Right renal cortex interstitium (tissue), 3 donors: ENCODE results near the gene DUS3L. TPM values are rescaled to one million over a fixed set of nuclear protein-coding genes. Genes with fewer than 3 reads are reported as not detected.
A peak's percentile ranks its signal among the peaks of the same experiment; 100 is the strongest.

Experiments used
- DNase-seq, 3 donors: peaks; one replicate each; pipeline ENCODE4 v3.0.0-alpha.2; 2013; ENCODE audit warnings: low read depth in 3 of 3, low spot score in 2 of 3
- polyA plus RNA-seq, 3 donors: library from polyadenylated mRNA; unstranded; fragments of 120-200 nt; gene quantifications; one replicate each; pipeline ENCODE4 v1.2.1, GENCODE V29; 2013; ENCODE audit not compliant: insufficient read length in 3 of 3

Gene DUS3L, protein sequence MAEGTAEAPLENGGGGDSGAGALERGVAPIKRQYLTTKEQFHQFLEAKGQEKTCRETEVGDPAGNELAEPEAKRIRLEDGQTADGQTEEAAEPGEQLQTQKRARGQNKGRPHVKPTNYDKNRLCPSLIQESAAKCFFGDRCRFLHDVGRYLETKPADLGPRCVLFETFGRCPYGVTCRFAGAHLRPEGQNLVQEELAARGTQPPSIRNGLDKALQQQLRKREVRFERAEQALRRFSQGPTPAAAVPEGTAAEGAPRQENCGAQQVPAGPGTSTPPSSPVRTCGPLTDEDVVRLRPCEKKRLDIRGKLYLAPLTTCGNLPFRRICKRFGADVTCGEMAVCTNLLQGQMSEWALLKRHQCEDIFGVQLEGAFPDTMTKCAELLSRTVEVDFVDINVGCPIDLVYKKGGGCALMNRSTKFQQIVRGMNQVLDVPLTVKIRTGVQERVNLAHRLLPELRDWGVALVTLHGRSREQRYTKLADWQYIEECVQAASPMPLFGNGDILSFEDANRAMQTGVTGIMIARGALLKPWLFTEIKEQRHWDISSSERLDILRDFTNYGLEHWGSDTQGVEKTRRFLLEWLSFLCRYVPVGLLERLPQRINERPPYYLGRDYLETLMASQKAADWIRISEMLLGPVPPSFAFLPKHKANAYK
- polyA plus RNA-seq: 10 to 100 TPM; 18.4 to 22.1 (median 20.9) TPM

DNA sequence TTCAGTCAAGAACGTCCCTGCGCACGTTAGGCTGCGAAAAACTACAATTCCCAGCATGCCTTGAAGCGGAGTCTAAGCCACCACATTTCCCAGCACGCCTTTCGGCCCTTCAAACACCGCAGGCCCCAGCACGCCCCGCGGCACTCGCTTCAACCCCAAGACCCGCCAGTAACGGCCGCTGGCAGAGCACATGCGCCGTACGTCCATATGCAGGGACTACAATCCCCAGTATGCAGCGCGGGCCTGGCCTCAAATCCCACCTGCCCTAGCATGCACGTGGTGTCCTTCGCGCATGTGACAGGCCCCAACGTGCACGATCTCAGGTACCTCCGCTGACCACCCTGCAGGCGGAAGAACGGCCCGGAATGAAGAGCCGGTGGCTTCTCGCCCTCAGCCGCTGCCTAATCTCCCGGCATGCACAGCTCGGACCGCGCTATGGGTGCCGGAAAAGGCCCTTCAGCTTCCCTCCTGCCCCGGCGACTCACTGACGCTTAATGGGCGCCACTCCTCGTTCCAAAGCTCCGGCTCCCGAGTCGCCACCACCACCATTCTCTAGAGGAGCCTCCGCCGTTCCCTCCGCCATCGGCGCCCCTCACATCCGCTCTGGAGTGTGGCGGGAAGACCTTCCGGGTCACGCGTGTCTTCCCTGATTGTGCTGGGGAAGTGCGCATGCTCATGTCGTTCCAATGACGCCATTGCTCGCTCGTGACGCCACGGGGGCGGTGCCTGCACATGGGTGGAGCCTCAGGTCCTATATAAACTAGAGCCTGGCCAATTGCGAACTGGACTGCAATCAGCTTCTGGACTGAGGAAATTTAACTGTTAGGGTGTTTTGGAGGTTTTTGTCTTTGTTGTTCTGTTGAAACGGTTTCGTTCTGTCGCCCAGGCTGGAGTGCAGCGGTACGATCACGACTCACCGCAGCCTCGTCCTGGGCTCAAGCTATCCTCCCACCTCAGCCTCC is at the start of gene DUS3L:
DUS3L (minus strand) TSS at position 605 of the 962 bp plus-strand sequence; CDS start at position 583, 22 bp downstream.
- DNase-seq: peak; percentile 89 to 95 (median 93)

DNA sequence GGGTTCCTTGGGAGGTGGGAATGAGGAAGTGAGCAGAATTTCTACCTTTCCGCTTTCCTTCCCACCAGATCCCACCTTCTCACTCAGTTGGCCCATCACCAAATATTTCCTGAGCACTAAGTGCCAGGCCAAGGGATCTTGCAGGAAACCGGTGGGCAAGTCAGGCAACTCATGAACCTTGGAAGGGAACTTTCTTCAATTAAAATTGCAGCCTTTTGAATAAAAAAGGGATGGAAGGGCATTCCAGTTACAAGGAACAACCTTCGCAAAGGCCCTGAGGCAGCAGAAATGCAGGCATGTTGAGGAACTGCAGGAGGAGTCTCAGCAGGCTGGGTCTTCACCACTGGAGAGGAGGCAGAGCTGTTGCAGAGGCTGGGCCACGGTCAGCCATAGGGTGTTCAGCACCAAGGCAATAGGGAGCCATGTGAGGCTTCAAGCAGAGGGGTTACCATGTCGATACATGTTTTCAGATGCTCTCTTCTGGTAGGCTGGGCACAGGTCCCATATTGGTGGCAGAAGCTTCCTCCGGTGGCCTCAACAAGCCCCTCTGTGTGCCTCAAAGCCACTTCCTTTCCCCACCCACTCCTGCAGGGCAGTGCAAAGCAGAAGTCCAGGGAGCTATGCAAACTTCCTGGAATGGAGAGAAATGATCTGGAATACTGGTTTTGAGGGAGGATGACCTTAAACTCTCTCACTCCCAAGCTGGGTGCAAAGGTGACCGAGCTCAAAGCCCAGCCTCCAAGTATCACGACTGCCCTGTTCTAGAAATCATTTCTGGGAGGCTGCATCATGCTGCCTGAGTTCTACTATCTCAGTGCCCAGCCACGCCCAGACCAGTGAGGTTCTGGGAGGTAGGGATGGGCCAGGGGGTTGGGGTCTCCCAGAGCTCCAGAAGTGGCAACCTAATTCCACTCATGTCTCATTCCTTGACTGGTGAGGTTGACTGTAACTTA is 48.4 kb upstream of the DUS3L start, which contains the start of gene FUT6:
FUT6 (minus strand) TSS at position 638 of the 953 bp plus-strand sequence. CDS start 7,135 bp downstream, outside the sequence.
- DNase-seq: no peak

DNA sequence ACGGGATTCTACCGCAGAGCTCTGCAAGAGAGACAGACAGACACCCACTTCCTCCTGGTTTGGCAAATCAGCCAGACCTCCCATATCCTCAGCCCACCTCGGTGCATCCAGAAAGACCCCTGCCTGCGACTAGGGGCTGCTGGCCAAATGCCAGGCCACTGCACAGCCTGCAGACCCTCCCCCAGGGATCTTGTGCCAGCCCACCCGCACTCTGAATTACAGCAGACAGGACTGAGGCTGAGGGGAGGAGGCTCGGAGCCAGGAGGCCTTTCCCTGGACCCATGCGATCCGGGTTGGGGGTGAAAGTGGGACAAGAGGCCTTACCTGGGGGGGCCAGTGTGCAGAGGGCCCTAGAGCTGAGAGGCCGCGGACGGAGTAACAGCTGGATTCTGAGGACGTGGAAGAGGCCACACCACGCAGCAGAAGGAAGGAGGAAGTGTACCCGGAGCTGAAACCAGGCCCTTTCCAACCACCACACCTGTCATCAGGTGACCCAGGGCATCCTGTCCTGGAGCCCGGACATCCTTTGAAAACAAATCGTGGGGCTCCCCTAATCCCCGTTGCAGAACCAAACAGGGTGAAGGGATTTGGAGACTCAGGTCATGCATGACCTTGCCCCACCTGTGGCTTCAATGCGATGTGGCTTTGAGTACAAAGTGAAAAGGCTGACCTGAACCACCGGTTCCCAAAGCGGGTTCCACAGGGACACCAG is 47.5 kb upstream of the DUS3L start:
- no peak for DNase-seq

DNA sequence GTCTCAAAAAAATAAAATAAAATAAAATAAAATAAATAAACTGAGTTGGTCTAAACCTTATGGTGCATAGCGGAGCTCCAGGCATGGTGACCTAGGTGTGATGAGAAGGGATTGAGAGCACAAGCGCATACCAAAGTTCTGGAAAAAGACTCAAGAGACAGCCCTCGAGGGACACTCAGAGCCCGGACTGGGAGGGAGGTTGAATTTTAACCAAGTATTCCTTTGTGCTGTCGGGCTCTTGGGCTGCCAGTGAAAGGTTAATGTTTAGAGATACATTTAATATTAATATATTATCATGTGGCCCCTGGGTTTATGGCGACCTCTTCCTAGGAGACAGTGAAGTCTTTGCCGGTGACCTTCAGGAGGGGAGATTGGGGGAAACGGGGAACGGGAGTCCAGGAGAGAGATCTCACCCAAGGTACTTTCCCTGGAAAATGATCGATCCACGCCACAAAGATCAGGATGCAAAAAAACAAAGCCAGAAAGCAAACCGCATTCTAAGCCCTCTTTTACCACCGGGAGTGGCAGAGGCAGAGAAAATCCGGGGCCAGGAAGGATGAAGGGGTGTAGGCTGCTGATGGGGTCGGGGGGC is 46.9 kb upstream of the DUS3L start:
- DNase-seq: no peak

DNA sequence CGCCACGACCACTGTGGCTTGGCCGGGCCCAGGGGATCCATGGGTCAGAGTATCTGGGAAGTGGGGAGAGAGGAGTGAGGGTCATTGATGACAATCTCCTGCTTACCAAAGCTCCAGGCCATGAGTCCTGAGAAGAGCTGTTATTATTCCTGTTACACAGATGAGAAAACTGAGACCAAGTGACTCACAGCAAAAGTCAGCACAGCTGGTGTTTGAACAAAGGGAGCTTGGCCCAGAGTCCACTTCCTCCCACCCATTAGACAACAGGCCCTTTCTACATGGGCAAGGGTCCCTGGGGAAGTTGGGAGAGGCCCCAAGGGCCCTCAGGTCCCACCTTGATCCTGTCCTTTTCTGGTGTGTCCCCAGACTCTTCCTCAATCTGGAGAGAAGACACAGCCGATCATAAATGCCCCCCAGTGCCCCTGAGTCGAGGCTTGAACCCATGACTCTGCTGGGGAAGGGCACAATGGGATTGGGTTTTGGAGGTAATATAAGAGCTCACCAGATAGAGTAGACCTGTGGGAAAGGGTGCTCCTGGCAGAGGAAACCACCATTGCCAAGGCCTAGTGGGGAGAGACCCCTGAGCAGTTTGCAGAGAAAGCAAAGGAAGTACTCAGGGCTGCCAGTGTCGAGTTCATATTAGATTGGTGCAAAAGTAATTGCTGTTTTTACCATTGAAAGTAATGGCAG is 41.7 kb upstream of the DUS3L start:
- no peak for DNase-seq

DNA sequence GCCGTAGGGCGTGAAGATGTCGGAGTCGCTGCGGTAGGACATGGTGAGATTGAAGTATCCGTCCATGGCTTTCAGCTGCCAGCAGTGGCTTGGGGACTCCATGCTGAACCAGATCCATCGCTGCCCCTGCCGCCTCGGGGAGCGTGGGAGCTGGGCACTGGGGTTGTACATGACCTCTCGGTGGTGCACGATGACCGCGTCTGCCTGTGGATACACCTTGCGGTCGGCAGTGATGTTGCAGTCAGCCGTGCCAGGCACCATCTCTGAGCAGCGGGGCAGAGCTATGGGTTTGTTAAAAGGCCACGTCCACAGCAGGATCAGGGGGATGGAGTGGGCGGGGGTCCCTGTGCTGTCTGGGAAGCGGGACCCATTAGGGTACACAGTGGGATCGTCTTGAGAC is 41.1 kb upstream of the DUS3L start:
- DNase-seq: no peak

DNA sequence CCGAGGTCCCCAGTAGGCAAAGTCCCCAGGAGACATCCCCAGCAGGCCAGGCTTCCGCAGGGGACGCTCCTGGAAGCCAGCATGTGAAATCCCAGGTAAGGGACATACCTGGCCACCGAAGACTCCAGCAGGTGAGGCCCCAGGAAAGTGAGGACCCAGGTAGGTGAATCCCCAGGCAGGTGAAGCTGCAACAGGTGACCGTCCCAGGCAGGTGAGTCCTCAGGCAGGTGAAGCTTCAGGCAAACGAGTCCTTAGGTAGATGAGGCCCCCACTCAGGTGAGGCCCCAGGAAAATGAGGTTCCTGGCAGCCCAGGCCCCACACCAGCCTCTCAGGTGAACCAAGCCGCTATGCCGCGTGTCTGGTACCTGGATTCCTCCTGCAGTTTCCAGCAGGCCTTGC is 40.2 kb upstream of the DUS3L start:
- DNase-seq: no peak

DNA sequence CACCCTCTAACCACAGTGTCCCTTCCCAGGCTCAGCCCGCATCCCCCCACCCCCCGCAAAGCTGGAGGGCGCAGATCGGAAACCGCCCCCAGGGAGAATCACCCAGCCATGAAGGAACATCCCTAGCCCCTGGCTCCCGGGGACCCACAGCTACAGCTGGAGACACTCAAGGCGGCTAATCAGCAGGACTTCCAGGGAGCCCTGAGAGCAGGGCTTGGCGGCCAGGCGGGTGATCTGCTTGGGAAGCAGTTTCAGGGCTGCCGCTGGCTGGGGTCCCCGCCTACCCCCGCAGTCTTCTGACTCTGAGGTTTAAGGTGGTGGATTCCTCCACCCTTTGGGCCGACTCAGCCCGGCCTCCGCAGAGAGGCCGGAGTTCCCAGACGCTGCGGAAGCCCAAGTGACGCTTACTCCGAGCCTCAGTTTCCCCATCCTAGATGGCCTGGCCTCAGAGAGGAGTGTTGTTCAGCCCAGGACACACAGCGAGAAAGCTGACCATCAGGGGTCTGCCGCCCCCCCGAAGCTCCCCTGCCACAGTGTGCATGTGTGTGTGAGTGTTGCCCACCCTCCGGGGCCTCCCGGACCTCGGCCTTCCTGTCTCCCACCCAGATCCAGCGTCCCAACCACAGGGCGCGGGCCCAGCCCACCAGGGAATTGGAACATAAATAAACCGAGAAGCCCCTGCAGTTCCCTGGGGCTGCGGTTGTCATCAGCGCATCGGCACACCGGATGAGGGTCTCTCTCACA is 38.8 kb upstream of the DUS3L start:
- no peak for DNase-seq

DNA sequence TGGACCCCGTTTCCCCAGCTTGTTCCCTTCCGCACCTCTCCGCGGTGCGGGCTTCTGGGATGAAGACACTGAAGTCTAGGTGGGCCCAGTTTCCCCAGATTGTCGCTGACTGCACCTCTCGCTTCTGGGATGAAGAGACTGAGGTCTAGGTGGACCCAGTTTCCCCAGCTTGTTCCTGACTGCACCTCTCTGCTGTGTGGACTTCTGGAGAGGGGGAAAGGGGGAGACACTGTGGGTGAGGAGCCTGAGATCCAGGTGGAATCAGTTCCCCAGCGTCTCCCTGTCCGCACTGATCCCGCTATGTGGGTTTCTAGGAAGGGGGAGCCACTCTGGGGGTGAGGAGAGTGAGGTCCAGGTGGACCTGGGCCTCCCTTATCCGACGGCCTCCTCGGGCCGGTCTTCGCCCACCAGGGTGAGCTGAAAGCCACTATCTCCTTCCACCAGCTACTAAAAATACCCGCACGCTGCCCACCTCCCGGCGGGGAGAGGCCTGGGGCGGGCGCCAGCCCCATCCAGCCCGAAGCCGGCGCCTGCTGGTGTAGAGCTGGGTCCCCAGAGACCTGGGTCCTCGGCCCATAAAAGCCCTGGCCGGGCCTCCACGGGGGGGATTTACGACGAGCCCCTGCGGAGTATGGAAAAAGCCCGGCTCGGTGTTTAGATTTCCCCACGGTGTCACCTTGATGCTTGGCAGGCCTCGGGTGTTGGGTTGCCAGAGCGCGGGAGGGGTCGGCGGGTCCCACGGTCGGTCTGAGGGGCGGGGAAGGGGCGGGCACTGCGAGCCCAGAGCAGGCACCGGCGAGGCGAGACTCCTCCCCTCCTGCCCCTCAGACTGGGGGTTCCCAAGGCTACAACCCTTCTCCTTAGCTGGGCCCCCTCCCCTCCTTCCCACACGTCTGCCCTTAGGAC is 38.0 kb upstream of the DUS3L start:
- peak in 2 of 3 donors; percentile 65 to 75 for DNase-seq

DNA sequence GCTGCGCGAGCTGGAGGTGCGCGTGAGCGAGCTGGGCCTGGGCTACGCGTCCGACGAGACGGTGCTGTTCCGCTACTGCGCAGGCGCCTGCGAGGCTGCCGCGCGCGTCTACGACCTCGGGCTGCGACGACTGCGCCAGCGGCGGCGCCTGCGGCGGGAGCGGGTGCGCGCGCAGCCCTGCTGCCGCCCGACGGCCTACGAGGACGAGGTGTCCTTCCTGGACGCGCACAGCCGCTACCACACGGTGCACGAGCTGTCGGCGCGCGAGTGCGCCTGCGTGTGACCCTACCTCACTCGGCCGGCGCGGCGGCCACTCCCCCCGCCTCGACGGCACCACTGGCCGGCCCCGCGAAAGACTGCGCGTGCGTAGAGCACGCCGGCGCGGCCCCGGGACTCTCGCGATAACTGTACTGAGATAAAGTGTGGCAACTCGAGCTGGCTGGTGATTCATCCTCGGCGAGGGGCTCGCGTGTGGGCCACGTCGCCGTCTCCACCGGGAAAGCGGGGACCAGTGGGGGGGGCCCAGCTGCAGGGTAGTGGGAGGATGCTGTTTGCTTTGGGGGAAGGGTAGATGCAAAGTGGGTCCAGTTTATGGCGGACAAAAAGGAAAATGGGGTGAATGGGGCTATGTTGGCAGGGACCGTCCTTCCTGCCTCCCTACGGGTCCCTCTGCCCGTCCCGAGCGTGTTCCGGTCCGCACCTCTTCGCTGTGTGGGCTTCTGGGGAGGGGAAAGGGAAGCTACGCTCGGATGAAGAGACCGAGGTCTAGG is 37.1 kb upstream of the DUS3L start:
- peak; percentile 88 to 91 (median 89) for DNase-seq

DNA sequence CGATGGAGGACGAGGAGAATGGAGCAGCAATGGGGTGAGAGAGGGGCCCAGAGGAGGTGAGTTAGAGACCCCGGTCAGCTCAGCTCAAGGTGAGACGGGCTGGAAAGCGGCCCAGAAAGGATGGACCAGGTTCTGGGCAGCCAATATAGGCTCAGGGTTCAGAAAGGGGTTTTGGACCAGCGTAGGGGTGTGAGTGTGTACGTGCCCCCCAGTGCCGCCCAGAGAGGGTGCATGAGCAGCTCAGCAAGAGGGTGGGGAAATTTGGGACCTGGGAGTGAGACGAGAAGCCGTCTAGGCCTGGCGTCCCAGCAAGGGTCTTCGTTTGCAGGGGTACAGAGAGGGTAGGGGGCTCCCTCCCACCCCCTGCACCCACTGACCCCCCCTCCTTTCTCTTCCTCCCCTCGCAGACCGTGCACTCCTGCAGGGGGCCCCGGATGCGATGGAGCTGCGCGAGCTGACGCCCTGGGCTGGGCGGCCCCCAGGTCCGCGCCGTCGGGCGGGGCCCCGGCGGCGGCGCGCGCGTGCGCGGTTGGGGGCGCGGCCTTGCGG is 36.5 kb upstream of the DUS3L start:
- DNase-seq: no peak

DNA sequence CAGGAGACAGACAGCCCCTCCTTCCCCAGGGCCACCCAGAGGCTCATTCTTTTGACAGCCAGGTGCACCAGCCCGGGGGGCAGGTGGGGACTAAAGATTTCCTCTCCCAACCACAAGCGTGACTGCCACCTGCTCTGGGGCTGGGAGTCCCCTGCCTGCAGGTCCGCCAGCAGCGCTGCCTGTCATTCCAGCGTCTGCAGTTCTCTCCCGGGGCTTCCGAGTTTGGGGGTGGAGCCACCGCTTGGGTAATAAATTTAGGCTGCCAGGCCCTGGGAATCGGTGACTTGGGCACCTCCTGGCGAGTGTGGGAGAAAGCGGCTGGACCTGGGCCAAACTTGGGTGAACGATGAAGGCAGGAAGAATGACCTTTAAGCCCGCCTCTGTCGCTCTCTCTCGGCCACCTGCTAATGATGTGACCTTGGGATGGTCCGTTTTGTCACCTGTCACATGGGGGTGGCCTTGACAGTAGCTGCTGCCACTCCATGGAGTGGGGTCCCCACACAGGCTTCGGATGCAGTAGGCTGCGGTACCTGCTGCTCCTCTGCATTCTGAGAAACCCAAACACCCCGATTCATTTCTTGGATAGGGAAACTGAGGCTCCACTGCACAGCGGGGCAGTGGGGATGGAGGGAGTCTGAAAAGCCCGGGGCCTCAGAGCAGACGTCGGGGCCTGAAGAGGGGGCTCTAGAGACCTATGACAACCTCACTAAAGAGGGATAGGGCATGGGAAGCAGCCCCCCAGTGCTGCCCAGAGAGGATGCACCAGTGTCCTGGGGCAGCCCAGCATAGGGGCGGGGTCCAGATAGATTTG is 35.8 kb upstream of the DUS3L start:
- no peak for DNase-seq

DNA sequence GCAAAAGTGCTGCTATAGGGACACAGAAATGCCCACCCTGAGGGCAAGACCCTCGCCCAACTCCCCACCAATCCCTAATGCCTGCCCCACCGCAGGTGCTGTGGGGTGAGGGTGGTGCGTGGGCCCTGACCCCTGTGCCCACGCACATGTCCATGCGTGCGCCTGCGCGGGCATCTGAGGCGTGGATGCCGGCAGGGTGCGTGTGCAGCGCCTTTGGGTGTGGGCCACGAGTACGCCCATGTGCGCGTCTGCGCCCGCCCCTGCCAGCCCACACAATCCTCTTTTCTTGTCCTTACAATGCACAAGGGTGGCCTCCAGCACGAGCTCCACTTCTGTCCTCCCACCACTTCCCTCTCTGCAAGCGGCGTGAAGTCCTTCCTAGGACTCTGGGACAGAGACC is 34.2 kb upstream of the DUS3L start:
- DNase-seq: no peak

DNA sequence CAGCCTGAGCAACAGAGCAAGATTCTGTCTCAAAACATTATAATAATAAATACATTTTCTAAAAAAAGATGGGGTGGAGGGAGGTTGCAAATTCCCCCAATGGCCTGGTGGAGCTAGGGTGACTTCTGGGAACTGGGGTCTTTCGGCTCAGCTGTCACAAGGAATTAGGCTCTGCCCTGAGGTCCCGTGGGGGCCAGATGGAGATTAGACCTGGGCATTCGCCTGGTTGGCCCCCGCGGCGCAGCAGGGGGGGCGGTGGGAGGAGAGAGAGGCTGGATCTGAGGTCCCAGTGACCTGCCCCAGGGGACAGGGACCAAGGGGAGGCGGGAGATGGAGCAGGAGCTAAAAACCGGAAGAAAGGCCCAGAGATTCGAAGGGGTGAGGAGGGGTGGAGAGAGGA is 33.8 kb upstream of the DUS3L start:
- DNase-seq: no peak
